Stimulated activated CD4-positive, alpha-beta T cell treated with anti-CD3 and anti-CD28 coated beads, Interleukin-4, amount 100 ng/mL, for 4 hours (primary cell): ENCODE measurements around the gene TULP4.

ENCODE experiments used
- DNase-seq, 2 experiments: peaks; one replicate each; pipeline ENCODE4 v3.0.0-alpha.2; 2020

Gene TULP4, protein sequence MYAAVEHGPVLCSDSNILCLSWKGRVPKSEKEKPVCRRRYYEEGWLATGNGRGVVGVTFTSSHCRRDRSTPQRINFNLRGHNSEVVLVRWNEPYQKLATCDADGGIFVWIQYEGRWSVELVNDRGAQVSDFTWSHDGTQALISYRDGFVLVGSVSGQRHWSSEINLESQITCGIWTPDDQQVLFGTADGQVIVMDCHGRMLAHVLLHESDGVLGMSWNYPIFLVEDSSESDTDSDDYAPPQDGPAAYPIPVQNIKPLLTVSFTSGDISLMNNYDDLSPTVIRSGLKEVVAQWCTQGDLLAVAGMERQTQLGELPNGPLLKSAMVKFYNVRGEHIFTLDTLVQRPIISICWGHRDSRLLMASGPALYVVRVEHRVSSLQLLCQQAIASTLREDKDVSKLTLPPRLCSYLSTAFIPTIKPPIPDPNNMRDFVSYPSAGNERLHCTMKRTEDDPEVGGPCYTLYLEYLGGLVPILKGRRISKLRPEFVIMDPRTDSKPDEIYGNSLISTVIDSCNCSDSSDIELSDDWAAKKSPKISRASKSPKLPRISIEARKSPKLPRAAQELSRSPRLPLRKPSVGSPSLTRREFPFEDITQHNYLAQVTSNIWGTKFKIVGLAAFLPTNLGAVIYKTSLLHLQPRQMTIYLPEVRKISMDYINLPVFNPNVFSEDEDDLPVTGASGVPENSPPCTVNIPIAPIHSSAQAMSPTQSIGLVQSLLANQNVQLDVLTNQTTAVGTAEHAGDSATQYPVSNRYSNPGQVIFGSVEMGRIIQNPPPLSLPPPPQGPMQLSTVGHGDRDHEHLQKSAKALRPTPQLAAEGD (N-terminal part only)

DNA sequence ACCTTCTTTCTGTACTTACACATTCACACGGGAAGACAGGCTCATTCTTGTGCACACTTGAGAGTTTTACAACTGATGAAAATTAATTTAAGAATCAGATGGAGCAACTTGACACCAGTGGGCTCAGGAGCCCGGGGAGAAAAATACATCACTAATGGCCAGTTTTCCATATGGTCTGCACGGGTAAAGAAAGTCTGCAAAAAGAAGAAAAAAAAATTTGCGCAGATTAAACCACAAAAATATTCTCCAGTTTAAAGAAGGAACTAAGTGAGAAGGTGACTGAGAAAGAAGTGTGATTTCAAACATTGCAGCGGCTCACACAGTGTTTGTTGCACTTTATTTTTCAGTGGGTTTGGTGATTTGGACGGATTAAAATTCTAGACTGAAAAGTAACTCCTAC lies at the start of gene TULP4:
TULP4 (plus strand) TSS at position 301 of the 400 bp plus-strand sequence. CDS start 1,552 bp downstream, outside the sequence.
- DNase-seq, result no peak

DNA sequence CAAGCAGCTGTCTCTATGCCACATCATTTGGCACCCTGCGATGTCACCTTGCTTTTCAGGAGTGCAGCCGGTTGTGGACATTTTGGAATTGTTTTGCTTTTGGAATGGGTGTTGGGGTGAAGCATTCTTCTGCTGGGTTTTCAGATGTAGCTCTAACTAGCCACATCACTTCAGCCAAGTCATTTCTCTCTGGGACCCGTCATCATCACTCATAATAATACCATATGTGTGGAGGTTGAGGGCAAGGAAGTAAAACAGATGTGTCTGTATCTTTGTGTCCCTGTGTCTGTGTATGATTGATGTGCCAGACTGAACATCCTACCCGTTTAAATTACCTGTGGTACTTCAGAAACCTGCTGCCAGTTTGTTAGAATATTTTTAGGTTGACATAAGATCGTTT lies 49.5 kb upstream of the TULP4 start:
- no peak for DNase-seq

DNA sequence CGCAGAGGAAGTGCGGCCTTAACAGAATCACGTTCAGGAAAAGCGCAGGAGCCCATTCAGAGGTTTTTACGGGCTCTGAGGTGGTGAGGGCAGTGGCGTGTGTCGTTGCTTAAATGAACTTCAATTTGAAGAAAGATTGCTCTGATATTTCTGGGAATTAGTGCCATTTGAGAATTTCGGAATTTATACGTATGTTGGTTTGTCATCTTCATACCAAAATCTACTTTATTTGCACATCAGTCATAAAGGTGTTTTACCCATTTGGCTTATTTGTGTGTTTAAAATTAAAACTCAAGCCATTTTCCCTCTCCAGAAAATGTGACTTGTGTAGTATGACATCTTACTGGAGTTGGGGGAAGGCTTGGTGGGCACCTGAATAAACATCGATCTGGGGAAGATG lies 48.1 kb upstream of the TULP4 start:
- DNase-seq, result no peak

DNA sequence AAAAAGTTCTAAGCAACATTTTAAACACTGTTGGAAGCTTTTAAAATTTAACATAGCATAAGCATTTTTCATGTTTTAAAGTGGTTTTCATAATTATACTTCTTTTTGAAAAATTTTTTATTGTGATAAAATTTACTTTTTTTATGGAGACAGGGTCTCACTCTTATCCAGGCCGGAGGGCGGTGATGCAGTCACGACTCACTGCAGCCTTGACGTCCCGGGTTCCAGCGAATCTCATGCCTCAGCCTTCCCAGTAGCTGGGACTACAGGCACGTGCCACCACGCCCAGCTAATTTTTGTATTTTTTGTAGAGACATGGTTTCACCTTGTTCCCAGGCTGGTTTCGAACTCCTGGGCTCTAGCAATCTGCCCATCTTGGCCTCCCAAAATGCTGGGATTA lies 46.1 kb upstream of the TULP4 start:
- DNase-seq, result no peak

DNA sequence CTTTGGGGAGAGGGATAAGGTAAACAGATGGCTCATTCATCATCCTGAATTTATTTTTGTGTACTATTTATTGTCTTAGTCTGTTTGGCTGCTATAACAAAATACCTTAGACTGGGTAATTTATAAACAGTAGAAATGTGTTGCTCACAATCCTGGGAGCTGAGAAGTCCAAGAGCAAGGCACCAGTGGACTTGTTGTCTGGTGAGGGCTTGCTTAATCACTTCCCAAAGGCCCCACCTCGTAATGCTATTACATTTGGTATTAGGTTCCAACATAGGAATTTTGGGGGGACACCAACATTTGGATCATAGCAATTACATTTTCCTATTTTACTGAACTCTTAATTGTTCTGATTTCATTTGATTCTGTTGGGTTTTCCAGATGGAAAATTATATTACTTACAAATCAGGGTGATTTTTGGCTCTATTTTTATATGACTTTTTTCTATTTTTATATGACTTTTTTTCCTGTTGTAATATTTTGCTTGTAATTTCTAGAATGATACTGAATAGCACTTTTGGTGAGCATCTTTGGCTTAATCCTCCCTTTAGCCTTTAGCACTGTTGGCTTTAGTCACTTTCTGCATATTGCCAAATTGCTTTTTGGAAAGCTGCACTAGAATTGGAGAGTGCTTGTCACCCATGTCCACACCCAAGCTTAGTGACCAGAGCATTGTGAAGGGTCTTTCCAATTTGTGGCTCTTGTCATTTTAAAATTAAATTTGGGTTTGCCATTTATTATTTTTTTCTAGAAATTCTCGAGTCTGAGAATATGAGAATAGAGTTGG lies 43.7 kb upstream of the TULP4 start:
- no peak for DNase-seq

DNA sequence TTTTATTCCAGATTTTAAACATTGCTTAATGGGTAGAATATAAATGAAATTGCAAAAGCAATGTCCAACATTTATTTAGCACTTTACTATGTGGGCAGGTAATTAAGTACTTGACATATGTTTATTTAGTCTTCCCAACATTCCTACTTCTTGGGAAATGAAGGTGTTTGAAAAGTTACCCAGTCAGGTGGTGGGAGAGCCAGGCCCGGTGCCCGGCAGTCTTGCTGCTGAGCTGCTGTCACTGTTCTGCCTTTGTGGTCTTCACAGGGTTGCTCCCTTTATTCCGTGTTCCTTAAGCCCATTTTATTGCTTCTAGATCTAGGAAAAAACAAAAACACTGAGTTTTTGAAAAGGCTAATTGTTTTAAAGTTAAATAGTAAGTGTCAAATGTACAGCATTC lies 42.6 kb upstream of the TULP4 start:
- no peak for DNase-seq

DNA sequence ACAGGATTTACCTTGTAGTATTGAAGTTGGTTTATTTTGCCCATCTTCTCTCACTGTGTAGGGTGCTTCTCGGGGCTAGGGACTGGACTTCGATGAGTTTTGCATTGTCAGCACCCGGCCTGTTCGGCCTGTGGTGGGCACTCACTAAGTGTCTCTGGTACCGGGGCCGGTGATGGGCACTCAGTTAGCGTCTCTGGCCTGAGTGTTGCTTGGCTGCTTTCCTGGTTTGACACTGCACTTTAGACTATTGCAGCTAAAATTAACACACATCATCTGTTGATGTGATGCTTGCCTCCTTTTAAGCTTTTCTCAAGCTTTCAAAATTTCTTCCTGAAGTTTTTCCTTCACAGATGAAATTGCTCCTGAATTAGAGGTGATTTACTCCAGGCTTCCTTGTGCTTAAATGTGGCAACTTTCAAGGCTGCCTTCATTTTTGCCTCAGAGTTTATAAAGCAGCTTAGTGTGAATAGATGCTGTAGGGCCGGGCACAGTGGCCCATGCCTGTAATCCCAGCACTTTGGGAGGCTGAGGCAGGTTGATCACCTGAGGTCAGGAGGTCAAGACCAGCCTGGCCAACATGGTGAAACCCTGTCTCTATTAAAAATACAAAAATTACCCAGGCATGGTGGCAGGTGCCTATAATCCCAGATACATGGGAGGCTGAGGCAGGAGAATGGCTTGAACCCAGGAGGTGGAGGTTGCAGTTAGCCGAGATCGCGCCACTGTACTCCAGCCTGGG lies 41.7 kb upstream of the TULP4 start:
- DNase-seq, result peak in 1 of 2 experiments; percentile 1

DNA sequence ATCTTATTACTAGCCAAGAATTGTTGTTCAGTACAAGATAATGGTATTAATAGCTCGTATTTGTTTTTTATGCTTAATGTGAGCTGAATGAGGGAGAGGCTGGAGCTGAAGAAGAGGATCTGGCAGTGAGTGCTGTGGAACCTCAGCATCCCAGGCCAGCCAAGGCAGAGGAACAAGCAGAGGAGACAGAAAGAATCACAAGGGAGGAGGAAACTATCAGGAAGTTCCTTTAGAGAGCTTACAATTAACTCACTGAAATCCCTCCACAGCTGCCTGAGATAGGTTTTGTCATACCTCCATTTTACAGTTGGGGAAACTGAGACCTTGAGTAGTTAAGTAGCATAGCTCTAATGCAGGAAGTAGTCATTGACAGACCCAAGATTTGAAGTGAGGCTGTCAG lies 39.9 kb upstream of the TULP4 start:
- DNase-seq, result no peak

DNA sequence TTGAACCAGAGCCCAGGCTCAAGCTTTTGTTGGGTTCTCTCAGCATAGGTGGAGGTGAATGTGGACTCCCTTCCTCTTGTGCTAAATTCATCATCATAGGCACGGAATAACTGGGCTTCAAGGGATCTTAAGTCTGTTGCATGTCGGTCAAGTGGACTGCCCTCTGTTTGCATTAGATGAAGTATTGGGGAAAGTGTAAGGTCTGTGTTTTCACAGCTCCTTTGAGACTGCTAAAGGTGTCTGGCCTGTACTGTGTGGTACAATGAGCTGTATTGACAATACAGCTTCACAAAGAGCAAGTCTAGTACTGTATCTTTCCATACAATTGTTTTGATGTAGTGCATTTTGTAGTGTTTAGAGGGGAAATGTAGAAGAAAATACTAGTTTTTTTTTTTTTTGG lies 34.3 kb upstream of the TULP4 start:
- DNase-seq, result no peak

DNA sequence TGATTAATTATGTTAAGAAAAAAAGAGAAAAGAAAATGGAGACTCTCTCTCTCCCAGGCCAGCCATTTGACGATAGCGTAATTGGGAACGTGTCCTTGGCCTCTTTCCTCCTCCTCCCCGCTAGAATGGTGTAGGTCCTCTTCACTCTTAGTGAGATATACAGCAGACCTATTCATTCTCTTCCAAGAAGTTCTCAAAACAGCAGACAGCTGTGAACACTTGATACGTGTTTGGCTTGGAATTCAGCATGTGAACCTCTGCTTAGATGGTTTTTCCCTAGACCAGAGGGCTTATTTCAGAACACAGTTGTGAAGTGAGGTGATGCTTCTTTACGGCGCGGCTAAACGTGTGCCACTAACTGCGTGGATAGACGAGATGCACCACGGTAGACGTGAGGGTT lies 32.6 kb upstream of the TULP4 start:
- no peak for DNase-seq

DNA sequence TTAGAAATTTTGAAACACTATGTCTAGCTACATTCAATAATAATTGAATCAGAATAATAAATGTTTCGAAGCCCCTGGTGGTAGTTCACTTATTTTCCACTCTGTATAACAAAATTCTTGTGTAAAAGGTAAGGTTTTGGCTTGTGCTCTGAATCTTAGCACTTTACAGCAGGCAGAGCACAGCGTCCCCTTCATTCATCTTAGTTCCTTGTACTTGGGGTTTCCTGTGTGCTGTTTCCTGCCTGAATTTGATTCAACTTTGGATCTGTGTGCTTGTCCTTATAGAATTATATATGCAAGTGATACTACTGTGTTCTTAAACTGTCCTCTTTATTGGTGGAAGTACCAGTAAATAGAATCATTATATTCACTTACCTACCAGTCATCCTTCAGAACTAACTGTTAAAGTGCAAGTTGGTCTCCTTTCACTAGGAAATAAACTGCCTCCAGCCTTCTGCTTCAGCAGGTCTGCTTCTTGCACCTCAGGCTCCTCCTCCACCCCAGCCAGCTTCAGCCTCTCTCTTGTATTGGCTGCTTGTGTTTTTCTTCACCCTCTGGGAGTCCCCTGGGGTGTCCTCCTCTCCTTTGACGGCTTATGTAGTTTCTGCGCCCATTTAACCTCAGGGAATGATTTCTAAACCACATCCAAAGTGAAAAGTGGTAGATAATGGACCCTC lies 28.8 kb upstream of the TULP4 start:
- no peak for DNase-seq

DNA sequence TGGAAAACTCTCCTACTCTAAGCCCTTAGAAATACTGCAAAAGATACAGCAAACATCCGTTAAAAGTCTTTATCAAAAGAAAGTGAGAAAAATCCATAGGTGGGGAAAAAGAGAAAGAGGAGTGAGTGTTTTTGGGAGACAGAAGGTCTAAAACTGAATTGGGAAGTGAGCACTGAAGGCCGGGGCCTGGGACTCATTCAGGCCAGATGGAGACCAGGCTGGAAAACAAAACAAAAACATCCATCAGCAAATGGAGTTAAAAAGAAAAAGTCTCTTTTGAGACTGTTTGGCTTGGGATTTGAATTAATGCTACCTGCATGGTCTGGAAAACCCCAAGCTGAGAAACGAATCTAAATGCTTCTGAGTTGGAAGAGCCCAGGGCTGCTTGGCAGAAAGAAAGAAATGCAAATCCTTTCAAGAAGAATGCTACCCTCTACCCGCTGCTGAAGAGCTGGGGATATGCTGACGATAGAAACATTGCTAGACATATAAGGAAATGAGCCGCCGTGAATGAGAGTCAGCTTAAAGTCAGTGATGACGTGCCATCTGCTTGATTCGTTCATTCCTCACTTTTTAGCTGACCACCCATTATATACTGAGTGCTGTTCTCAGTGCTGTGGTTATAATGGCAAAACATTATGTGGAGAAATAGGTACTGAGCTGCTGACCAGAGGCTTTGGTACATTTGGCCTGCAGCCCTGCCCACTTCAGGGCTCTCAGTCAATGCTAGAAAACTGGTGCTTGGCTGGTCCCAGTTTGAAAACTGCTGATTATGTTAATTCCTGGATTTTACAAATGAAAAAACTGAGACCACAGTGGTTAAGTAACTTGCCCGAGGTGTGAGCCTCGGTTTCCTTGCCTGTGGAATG lies 28.0 kb upstream of the TULP4 start:
- no peak for DNase-seq

DNA sequence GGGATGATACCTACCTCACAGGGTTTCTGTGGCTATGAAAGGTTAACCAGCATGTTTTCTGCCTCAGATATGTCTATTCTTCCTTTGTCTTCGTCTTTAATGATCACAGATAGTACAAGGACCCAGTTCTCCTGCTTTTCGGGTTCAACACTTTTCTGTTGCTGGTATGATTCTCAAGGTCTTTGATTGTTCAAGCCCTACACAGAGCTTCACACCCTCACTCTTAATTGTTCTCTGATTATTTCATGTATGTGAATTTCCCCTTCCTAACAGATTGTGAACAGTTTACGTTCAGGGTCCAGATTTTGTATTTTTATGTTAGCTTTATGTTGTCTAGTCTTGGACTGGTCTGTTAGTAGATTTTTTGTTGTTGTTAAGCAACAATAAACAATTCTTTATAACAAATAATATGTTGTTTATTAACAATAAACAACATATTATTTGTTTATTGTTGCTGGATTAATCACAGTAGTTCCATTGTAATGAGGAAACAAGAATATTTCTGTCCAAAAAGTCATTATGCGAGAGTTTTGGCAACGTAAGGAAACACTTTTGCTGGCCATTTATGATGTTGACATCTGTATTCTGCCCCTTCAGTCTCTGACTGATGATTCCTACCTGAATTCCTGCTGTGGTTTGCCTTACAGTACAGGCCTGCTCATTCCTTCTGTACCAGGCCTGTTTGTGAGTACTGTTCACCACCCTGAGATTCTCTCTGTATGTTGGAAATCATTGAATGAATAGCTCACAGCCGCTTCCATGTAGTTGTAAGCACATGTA lies 27.2 kb upstream of the TULP4 start:
- DNase-seq, result no peak

DNA sequence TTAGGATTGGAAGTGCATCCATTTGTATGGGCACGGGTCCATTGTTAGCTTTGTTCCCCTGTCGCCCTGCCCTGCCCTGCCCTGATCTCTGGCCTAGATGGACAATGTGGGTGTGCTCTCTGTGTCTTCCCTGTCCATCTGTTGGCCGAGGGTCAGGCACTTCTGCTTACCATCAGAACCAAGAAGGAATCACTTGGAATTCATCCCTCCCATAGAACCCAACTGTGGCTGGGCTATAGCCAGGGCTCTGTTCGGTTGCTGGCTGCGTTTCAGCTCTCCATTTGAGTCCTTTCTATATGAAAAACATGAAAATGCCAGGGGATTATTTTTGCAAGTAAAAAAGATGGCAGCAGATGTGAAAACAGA lies 26.6 kb upstream of the TULP4 start:
- no peak for DNase-seq

DNA sequence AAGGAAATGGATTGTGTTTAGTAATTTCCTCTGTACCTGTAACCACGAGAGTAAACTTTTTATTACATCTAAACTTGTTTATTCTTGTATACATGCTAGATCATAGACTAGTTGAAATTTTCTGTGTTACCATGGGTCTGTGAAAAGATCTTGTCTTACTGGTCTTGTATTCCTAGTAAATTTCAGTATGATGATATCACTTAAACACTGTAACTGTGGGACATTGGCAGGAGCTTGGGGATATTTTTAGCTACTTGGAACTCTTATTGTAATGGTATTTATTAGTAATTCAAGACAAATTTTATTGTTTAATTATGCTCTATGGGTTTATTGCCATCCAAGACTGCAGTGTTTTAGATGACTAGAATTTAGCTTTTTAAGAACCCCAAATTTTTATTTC lies 25.9 kb upstream of the TULP4 start:
- DNase-seq, result no peak

DNA sequence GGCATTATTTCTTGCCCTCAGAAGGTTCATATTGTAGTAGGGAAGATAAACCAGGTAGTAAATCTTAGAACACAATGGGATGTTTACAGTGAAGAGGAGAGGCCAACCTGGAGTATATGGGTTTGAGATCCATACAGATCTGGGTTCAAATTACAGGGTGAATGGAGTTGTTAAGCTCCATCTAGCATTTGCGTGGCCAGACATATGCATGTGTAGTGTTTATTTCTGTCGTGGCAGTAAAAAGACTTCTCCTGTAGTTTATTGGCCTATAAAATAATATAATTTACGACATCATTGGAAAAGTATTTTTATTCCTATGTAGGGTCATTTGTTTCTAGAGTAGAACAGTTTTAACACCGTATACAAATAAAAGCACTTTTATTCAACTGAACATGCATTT lies 25.2 kb upstream of the TULP4 start:
- no peak for DNase-seq

DNA sequence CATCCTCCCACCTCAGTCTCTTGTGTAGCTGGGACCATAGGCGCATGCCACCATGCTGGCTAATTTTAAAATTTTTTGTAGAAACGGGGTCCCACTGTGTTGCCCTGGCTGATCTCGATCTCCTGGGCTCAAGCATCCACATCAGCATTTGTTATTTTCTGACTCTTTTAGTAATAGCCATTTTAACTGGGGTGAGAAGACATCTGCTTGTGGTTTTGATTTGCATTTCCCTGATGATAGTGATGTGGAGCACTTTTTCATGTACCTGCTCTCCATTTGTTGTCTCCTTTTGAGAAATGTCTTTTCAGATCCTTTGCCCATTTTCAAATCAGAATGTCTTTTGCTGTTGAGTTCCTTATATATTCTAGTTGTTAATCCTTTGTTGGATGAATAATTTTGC lies 22.2 kb upstream of the TULP4 start:
- no peak for DNase-seq

DNA sequence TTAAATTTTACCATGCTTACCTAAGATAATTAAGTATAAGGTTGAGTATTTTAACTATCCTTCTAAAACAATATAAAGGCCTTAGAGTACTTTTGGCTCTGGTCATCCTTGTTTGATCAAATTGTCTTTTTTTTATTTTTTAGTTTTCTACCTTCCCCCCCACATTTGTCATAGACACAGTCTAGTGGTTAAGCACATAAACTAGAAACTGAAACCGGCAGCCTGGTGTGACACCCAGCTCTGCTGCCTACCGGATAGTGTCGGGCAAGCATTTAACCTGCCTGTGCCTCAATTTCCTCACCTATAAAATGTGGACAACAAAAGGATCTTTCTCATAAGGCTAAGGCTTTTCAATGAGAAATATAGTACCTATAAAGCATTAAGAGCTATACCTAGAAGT lies 21.6 kb upstream of the TULP4 start:
- DNase-seq, result peak; percentile 30 to 62

DNA sequence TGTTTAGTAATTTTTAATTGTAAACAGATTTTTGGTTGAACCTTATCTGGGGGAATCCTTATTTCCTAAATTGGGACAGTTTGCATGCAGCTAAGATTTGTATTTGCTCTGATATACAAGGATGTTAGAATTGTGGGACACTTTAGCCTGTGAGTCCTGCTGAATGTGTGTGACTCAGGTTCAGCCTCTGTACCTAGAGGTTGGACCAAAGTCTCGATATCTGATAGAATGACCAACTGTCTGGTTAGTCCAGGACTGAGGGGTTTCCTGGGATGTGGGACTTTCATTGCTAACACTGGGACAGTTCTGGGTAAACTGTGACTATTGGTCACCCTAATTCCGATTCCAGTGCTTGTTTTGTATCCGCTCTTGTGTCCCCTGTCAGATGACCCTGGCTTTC lies 20.2 kb upstream of the TULP4 start:
- no peak for DNase-seq

DNA sequence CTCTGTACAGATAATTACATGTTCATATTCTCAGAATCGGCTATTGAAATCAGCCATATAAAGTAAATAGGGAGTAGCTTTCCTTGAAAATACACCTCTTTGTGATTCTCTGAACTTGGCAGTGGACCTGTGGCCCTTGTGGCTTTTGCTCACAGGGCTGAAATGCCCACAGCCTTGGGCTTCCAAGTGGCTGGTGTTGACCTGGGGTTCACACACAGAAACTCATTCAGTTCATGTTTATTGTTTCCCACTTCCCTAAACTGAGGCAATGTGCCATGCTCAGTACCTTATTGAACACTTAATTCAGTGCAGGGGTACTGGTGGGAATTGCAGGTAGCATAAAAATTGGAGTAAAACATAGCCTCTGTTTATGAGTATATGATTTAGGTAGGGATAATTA lies 19.1 kb upstream of the TULP4 start:
- no peak for DNase-seq
